Esophagus squamous epithelium (tissue), 5 donors: Measurements from ENCODE around the gene ABCA12. TPM values are rescaled to one million over a fixed set of nuclear protein-coding genes. Genes with fewer than 3 reads are reported as not detected.

Experiments
- DNase-seq: peaks from one replicate; lab custom pipeline; 2025; lab: John Stamatoyannopoulos, UW
- H3K27ac ChIP-seq, 4 donors: fragments of 200-600 bp; sonication (generic); one replicate each; pipeline ENCODE4 v1.5.1; 2016 to 2019; ENCODE audit warnings: mild to moderate bottlenecking in 1 of 4
- H3K27me3 ChIP-seq, 4 donors: fragments of 200-600 bp; sonication (generic); 1 replicate in 3 of 4; 2 replicates in 1 of 4; pipeline versions ENCODE4 v1.5.1 to v1.6.0; 2017 to 2021; ENCODE audit warnings: antibody characterized with exemption in 1 of 4
- H3K36me3 ChIP-seq, 3 donors: fragments of 200-600 bp; sonication (generic); one replicate each; pipeline ENCODE4 v1.5.1; 2016 to 2019
- H3K4me1 ChIP-seq, 3 donors: fragments of 200-600 bp; sonication (generic); one replicate each; pipeline ENCODE4 v1.5.1; 2017 to 2019
- H3K4me3 ChIP-seq, 4 donors: fragments of 200-600 bp; sonication (generic); 1 replicate in 3 of 4; 2 replicates in 1 of 4; pipeline ENCODE4 v1.5.1; 2016 to 2019; ENCODE audit warnings: mild to moderate bottlenecking in 2 of 4, moderate library complexity in 1 of 4
- H3K9me3 ChIP-seq, 3 donors: fragments of 200-600 bp; sonication (generic); one replicate each; pipeline ENCODE4 v1.5.1; 2016 to 2019
- POLR2A ChIP-seq, 4 donors: fragments of 450-650 bp; IDR thresholded peaks; one replicate each; pipeline ENCODE4 v1.6.1; 2017; ENCODE audit warnings: antibody characterized with exemption in 4 of 4, mild to moderate bottlenecking in 4 of 4, moderate library complexity in 3 of 4
- WGBS, 2 donors: methylation state at CpG; one replicate each; pipeline ENCODE4 v1.1.5; 2018; 5-methylcytosine and 5-hydroxymethylcytosine counted together
- intact Hi-C: fragments of 100-400 bp; cut with DNase I; formaldehyde crosslinking; loops from one replicate; pipeline ENCODE4 v1.15.0; 2022
- total RNA-seq, 4 donors: library from RNA; depleted of rRNA; stranded (reverse); fragments of >200 nt; gene quantifications; one replicate each; pipeline ENCODE4 v1.1.0, GENCODE V29; 2016
- TF ChIP-seq, protein P1 (sequence below), 6 experiments: fragments of 450-650 bp in 4 of 6; fragments of 200-600 bp in 2 of 6; sonication (generic) in 2 of 6; IDR thresholded peaks; one replicate each; pipeline ENCODE4 v1.5.1; 2016 to 2019; ENCODE audit warnings: antibody characterized with exemption in 6 of 6, mild to moderate bottlenecking in 4 of 6, moderate library complexity in 4 of 6
- donor health status: DM: yes; HTN: yes; CAD: no.

The ABCA12 gene
- total RNA-seq, 4 donors from 2014 or later: 1.5 to 45.7 (median 3.8) TPM

DNA sequence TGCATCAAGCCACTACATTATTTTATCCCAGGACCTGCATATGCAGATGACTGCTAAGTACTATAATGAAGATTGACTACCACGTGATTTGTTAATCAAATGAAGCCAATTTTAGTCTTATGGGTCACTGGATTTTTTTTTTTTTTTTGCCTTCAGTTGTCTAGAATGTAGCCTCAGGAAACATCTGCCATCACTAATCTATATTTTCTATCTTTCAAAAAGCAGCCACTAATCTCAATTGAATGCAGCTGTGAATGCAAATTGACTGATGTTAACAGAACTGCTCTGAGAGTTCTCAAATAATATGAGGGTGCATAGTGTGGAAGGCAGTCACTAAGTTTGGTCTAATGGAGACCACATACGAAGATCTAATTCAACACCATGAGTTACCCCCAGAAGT is 106.3 kb downstream of the ABCA12 start:
- 65 to 73% methylated on average over 2 of the region's 2 CpGs for WGBS, 2 donors
- Histone ChIP-seq H3K9me3 (no peaks in the 10 kb centered on the region), H3K4me1 (no peaks in the 10 kb centered on the region), H3K36me3 (no peaks in the 10 kb centered on the region), H3K4me3 (no peak overlapping the region), H3K27ac (no peak overlapping the region), H3K27me3 (no peaks in the 10 kb centered on the region)
- DNase-seq: no peak
- TF ChIP-seq POLR2A (IDR thresholded peaks at IDR 0.05): no peak
- TF ChIP-seq, protein P1, sequence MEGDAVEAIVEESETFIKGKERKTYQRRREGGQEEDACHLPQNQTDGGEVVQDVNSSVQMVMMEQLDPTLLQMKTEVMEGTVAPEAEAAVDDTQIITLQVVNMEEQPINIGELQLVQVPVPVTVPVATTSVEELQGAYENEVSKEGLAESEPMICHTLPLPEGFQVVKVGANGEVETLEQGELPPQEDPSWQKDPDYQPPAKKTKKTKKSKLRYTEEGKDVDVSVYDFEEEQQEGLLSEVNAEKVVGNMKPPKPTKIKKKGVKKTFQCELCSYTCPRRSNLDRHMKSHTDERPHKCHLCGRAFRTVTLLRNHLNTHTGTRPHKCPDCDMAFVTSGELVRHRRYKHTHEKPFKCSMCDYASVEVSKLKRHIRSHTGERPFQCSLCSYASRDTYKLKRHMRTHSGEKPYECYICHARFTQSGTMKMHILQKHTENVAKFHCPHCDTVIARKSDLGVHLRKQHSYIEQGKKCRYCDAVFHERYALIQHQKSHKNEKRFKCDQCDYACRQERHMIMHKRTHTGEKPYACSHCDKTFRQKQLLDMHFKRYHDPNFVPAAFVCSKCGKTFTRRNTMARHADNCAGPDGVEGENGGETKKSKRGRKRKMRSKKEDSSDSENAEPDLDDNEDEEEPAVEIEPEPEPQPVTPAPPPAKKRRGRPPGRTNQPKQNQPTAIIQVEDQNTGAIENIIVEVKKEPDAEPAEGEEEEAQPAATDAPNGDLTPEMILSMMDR (IDR thresholded peaks at IDR 0.05): no peak
- intact Hi-C loops: no loop called here

DNA sequence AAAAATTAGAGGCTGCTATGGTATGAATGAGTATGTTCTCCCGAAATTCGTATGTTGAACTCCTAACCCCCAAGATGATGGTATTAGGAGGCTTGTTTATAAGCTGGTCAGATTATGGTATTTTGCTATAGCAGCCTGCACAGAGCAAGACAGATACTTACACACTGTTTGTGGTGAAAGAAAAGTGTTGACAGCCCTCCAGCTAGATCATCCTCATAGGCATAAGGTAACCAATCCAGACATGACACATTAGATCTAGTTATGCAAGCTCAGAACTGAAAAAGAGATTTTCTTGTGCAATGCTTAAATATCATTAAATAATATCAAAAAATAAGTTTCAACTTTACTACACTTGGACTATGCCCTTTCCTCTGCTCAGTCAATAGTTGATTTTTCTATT is 107.1 kb downstream of the ABCA12 start:
- H3K9me3 ChIP-seq: no peaks in the 10 kb centered on the region
- no peak for DNase-seq
- intact Hi-C loops: no loop called here
- no peak for TF ChIP-seq POLR2A (IDR thresholded peaks at IDR 0.05)
- TF ChIP-seq, protein P1 (IDR thresholded peaks at IDR 0.05): no peak
- H3K4me3 ChIP-seq: no peak overlapping the region
- H3K4me1 ChIP-seq: no peaks in the 10 kb centered on the region
- no peaks in the 10 kb centered on the region for H3K36me3 ChIP-seq
- 78 to 89% methylated on average over 2 of the region's 2 CpGs for WGBS, 2 donors
- H3K27me3 ChIP-seq: no peaks in the 10 kb centered on the region
- H3K27ac ChIP-seq: no peak overlapping the region

DNA sequence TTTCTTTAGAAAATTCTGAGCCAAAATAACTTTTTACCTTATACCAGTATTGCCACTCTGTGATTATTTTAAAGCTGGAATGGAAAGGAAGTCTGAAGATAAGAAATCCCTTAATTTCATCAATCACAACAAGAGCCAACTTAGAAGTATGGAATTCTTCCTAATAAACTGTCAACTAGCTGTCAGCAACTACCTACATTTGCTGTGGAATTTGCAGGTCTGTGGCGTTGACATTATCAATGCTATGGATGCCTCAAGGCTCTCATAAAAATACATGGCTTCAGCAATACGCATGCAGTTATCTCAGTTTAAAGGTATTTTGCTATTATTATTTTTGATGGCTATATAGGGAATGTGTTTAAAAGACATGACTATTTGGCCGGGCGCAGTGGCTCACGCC is 108.5 kb downstream of the ABCA12 start:
- no peaks in the 10 kb centered on the region for H3K27me3 ChIP-seq
- H3K36me3 ChIP-seq: no peaks in the 10 kb centered on the region
- intact Hi-C loops: no loop called here
- H3K27ac ChIP-seq: no peak overlapping the region
- 96 to 97% methylated on average over 5 of the region's 5 CpGs for WGBS, 2 donors
- TF ChIP-seq, protein P1 (IDR thresholded peaks at IDR 0.05): no peak
- no peak overlapping the region for H3K4me3 ChIP-seq
- no peaks in the 10 kb centered on the region for H3K4me1 ChIP-seq
- H3K9me3 ChIP-seq: no peaks in the 10 kb centered on the region
- DNase-seq: no peak

DNA sequence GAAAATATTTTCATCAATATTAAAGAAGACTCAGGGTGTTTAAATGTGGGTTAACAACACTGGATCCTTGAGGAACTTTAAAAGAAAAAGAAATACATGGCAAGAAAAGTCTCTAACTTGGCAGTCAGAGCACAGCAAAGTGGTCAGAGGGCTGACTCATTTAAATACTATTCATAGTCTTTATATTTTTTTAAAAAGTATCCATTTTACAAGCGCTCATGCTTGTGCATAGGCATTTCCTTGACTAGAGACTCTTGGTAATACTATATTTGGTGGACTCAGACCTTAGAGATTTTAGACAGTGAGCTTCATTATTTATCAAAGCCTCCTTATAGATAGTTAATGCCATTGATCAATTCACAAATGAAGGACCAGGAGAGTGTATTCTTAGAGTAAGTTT is 110.2 kb downstream of the ABCA12 start:
- Histone ChIP-seq H3K4me1 (no peaks in the 10 kb centered on the region), H3K4me3 (no peak overlapping the region), H3K27me3 (no peaks in the 10 kb centered on the region), H3K27ac (no peak overlapping the region), H3K36me3 (no peaks in the 10 kb centered on the region), H3K9me3 (no peaks in the 10 kb centered on the region)
- 74 to 88% methylated on average over 1 of the region's 1 CpG for WGBS, 2 donors
- no peak for TF ChIP-seq POLR2A (IDR thresholded peaks at IDR 0.05)
- TF ChIP-seq, protein P1 (IDR thresholded peaks at IDR 0.05): no peak
- no peak for DNase-seq
- intact Hi-C loops: no loop called here

DNA sequence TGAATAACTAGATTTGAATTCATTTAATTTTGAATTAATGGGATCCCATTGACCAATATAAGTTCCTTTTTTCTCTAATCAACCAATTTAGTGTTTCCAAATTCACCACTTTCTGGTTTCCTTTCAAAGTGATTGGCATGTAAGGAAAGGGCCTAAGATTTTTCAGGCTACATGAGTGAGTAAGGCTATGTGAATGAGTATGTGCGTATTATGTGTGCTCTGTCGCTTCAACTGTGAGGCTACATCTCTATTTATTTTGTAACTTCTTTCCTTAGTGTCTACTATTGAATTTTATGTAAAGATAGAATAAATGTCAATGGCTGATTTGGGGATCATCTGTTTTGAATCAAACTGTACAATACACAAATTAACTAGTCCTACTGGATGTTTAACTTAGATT is 110.6 kb downstream of the ABCA12 start:
- no peak for DNase-seq
- WGBS, 2 donors: 45 to 47% methylated on average over 2 of the region's 2 CpGs
- intact Hi-C loops: no loop called here
- no peak for TF ChIP-seq POLR2A (IDR thresholded peaks at IDR 0.05)
- TF ChIP-seq, protein P1 (IDR thresholded peaks at IDR 0.05): no peak
- H3K4me3 ChIP-seq: no peak overlapping the region
- H3K27me3 ChIP-seq: no peaks in the 10 kb centered on the region
- H3K27ac ChIP-seq: no peak overlapping the region
- no peaks in the 10 kb centered on the region for H3K9me3 ChIP-seq
- H3K4me1 ChIP-seq: no peaks in the 10 kb centered on the region
- H3K36me3 ChIP-seq: no peaks in the 10 kb centered on the region
